IMR-90 (cell line): ENCODE data around the gene NAXE. TPM values are rescaled to one million over a fixed set of nuclear protein-coding genes. Genes with fewer than 3 reads are reported as not detected.

Experiments used
- ATAC-seq: fragments of 200-7000 bp; cut with Tn5 transposase; 2 replicates; pipeline ENCODE4 v1.9.1; 2020; ENCODE audit warnings: low read depth, mild to moderate bottlenecking, moderate library complexity
- BruUV-seq: library from RNA; stranded (reverse); fragments of 400-500 nt; replicated peaks from 2 replicates; lab custom pipeline; 2021; lab: Mats Ljungman, UMichigan
- CTCF ChIA-PET: fragments of 300-600 bp; formaldehyde crosslinking; extraction: SDS; loops from one replicate; lab custom pipeline; 2021; ENCODE audit warnings: antibody characterized with exemption; lab: Yijun Ruan, JAX
- POLR2A ChIA-PET: fragments of 300-600 bp; sonication (Branson Sonifier 250); formaldehyde crosslinking; loops from one replicate; lab custom pipeline; 2022; ENCODE audit warnings: antibody characterized with exemption; ENCODE audit not compliant: unreplicated experiment; lab: Charles Lee
- DNase-seq: peaks from one replicate; pipeline ENCODE4 v3.0.0; 2013
- H2AFZ ChIP-seq: replicated peaks from 2 replicates; pipeline ENCODE3; 2013; ENCODE audit warnings: low read length, mild to moderate bottlenecking; ENCODE audit not compliant: poor library complexity
- H2AK5ac ChIP-seq: 2 replicates; pipeline ENCODE4 v1.6.1; 2013; ENCODE audit warnings: low read depth, low read length, inconsistent platforms
- H2AK9ac ChIP-seq: replicated peaks from 2 replicates; pipeline ENCODE3; 2013; ENCODE audit warnings: mild to moderate bottlenecking, low read depth, low read length, moderate library complexity; ENCODE audit not compliant: poor library complexity
- H2BK120ac ChIP-seq: 2 replicates; pipeline ENCODE4 v1.6.1; 2013; ENCODE audit warnings: low read depth, low read length, inconsistent platforms
- H2BK15ac ChIP-seq: 3 replicates; pipeline ENCODE4 v1.6.1; 2013; ENCODE audit warnings: low read depth, low read length, inconsistent platforms
- H2BK20ac ChIP-seq: 2 replicates; pipeline ENCODE4 v1.6.1; 2013; ENCODE audit warnings: low read depth, mild to moderate bottlenecking, inconsistent platforms, low read length, moderate library complexity
- H2BK5ac ChIP-seq: 2 replicates; pipeline ENCODE4 v1.6.1; 2013; ENCODE audit warnings: mild to moderate bottlenecking, low read depth, low read length, inconsistent platforms; ENCODE audit not compliant: poor library complexity, severe bottlenecking
- H3K14ac ChIP-seq: replicated peaks from 2 replicates; pipeline ENCODE4 v1.6.1; 2013; ENCODE audit warnings: low read depth, low read length, inconsistent platforms
- H3K18ac ChIP-seq: 2 replicates; pipeline ENCODE4 v1.6.1; 2013; ENCODE audit warnings: low read depth, low read length, control low read depth
- H3K23ac ChIP-seq: 2 replicates; pipeline ENCODE4 v1.6.1; 2013; ENCODE audit warnings: low read depth, low read length, inconsistent platforms
- H3K27ac ChIP-seq: 2 replicates; pipeline ENCODE4 v1.5.1; 2013; ENCODE audit warnings: mild to moderate bottlenecking, control low read depth, low read length; ENCODE audit not compliant: insufficient read depth
- H3K27me3 ChIP-seq: 2 replicates; pipeline ENCODE4 v1.6.1; 2013; ENCODE audit warnings: low read length; ENCODE audit not compliant: control insufficient read depth, insufficient read depth
- H3K36me3 ChIP-seq: 2 replicates; pipeline ENCODE4 v1.6.1; 2013; ENCODE audit warnings: low read length, mixed read lengths; ENCODE audit not compliant: control insufficient read depth, insufficient read depth
- H3K4ac ChIP-seq: 2 replicates; pipeline ENCODE4 v1.6.1; 2013; ENCODE audit warnings: low read depth, low read length, inconsistent platforms
- H3K4me1 ChIP-seq: 2 replicates; pipeline ENCODE4 v1.6.1; 2013; ENCODE audit warnings: low read length, mixed read lengths; ENCODE audit not compliant: control insufficient read depth, insufficient read depth
- H3K4me2 ChIP-seq: 2 replicates; pipeline ENCODE4 v1.6.1; 2013; ENCODE audit warnings: low read depth, mild to moderate bottlenecking, control low read depth, low read length, moderate library complexity
- H3K4me3 ChIP-seq: 2 replicates; pipeline ENCODE4 v1.5.1; 2013; ENCODE audit warnings: low read depth, mild to moderate bottlenecking, control low read depth, low read length, moderate library complexity; ENCODE audit not compliant: insufficient read depth
- H3K56ac ChIP-seq: 2 replicates; pipeline ENCODE4 v1.6.1; 2013; ENCODE audit warnings: low read length, inconsistent platforms; ENCODE audit not compliant: insufficient read depth; ENCODE audit errors: extremely low read depth
- H3K79me1 ChIP-seq, 2 experiments: 2 replicates each; pipeline ENCODE4 v1.6.1; 2013; ENCODE audit warnings: low read length in 2 of 2, inconsistent platforms in 1 of 2, low read depth in 1 of 2
- H3K9ac ChIP-seq: 2 replicates; pipeline ENCODE4 v1.6.1; 2013; ENCODE audit warnings: low read depth, low read length, control low read depth
- H3K9me1 ChIP-seq: 2 replicates; pipeline ENCODE4 v1.6.1; 2013; ENCODE audit warnings: low read length, inconsistent platforms; ENCODE audit not compliant: insufficient read depth
- H3K9me3 ChIP-seq: 2 replicates; pipeline ENCODE4 v1.6.1; 2013; ENCODE audit warnings: low read length; ENCODE audit not compliant: control insufficient read depth, insufficient read depth
- H4K20me1 ChIP-seq: 2 replicates; pipeline ENCODE4 v1.6.1; 2013; ENCODE audit warnings: low read length, inconsistent platforms; ENCODE audit not compliant: insufficient read depth
- H4K5ac ChIP-seq: 2 replicates; pipeline ENCODE4 v1.6.1; 2013; ENCODE audit warnings: mild to moderate bottlenecking, low read depth, low read length, control low read depth
- H4K8ac ChIP-seq, 2 experiments: 2 replicates each; pipeline ENCODE4 v1.6.1; 2013; ENCODE audit warnings: low read depth in 2 of 2, low read length in 2 of 2, control low read depth in 1 of 2, inconsistent platforms in 1 of 2
- H4K91ac ChIP-seq: 2 replicates; pipeline ENCODE4 v1.6.1; 2013; ENCODE audit warnings: low read depth, low read length, inconsistent platforms; ENCODE audit not compliant: insufficient read depth
- BHLHE40 ChIP-seq: fragments of 150-350 bp; IDR thresholded peaks from 2 replicates; pipeline ENCODE4 v1.6.1; 2016; ENCODE audit warnings: mild to moderate bottlenecking, low read depth, low read length
- CEBPB ChIP-seq: IDR thresholded peaks from 2 replicates; pipeline ENCODE4 v1.6.1; 2012; ENCODE audit warnings: low read depth, low read length, improper control_type of control experiment
- CTCF ChIP-seq: conservative IDR thresholded peaks from 2 replicates; pipeline ENCODE4 v1.5.1; 2012; ENCODE audit warnings: mild to moderate bottlenecking, low read depth, low read length, improper control_type of control experiment
- MAZ ChIP-seq: IDR thresholded peaks from 2 replicates; pipeline ENCODE4 v1.6.1; 2012; ENCODE audit warnings: low read depth, mild to moderate bottlenecking, low read length, improper control_type of control experiment, moderate library complexity, borderline replicate concordance
- RAD21 ChIP-seq: IDR thresholded peaks from 2 replicates; pipeline ENCODE4 v1.6.1; 2012; ENCODE audit warnings: low read length, improper control_type of control experiment
- SMC3 ChIP-seq: fragments of 150-350 bp; IDR thresholded peaks from 2 replicates; pipeline ENCODE4 v1.6.1; 2016; ENCODE audit warnings: low read depth, mild to moderate bottlenecking, antibody characterized with exemption, low read length, moderate library complexity
- WGBS, 2 experiments: methylation state at CpG; one replicate each; pipeline versions ENCODE4 v1.1.5 to v1.1.7; 2013; ENCODE audit warnings: missing lambda C conversion rate in 2 of 2; ENCODE audit not compliant: insufficient read length in 1 of 2; ENCODE audit errors: extremely low coverage in 2 of 2; 5-methylcytosine and 5-hydroxymethylcytosine counted together
- dilution Hi-C: fragments of 300-500 bp; cut with HindIII; formaldehyde crosslinking; loops from one replicate; pipeline ENCODE4 v1.14.3; 2018; ENCODE audit warnings: low sequenced_read_pairs; ENCODE audit not compliant: unreplicated experiment
- in situ Hi-C: fragments of 300-500 bp; cut with MboI; formaldehyde crosslinking; loops from 3 replicates; pipeline ENCODE4 v1.14.3; 2019; ENCODE audit warnings: low sequenced_read_pairs, inconsistent platforms, mixed read lengths
- intact Hi-C: fragments of 100-400 bp; cut with micrococcal nuclease; formaldehyde crosslinking; loops from 2 replicates; pipeline ENCODE4 v1.10.0; 2022
- polyA plus RNA-seq, 3 experiments: library from polyadenylated mRNA; depleted of rRNA; stranded (reverse); fragments of >200 nt; gene quantifications; 2 replicates each; pipeline ENCODE4 v1.2.3, GENCODE V29; 2012; ENCODE audit warnings: low replicate concordance in 1 of 3
- total RNA-seq: library from RNA; depleted of rRNA; stranded (reverse); fragments of >200 nt; gene quantifications from 2 replicates; pipeline ENCODE4 v1.2.3, GENCODE V29; 2012

The NAXE gene
- total and polyA plus RNA-seq, 2 of the 4 experiments (the other 2 are of a cell fraction) = 61.0 to 74.2 TPM

- Histone ChIP-seq H3K36me3 (no peaks in the 10 kb centered on the region), H3K4ac (no peak overlapping the region), H2BK20ac (no peak overlapping the region), H3K18ac (no peak overlapping the region), H3K56ac (no peak overlapping the region), H4K8ac (no peak overlapping the region), H4K20me1 (peaks cover 7% of the 10 kb centered on the region), H2AFZ (peak overlapping the region; percentile 65), H2AK9ac (no peak overlapping the region), H4K5ac (no peak overlapping the region), H2BK15ac (no peak overlapping the region), H3K4me1 (peaks cover 4% of the 10 kb centered on the region), H2AK5ac (no peak overlapping the region), H3K4me2 (no peak overlapping the region; the same call in 1 of the 2 replicates), H3K79me1 (no peaks in the 10 kb centered on the region), H2BK120ac (no peak overlapping the region), H3K9ac (no peak overlapping the region), H3K27ac (no peak overlapping the region), H4K91ac (no peak overlapping the region), H3K4me3 (no peak overlapping the region), H3K14ac (no peak overlapping the region), H3K23ac (peak overlapping the region; percentile 33; the same call in 1 of the 2 replicates), H2BK5ac (no peak overlapping the region), H3K27me3 (peaks cover 54% of the 10 kb centered on the region), H3K9me1 (no peaks in the 10 kb centered on the region), H3K9me3 (no peaks in the 10 kb centered on the region)
- dilution Hi-C loops (no loop called here), in situ Hi-C loops (no loop called here), intact Hi-C loops (loop anchor here (1.0 kb wide), 1 partner anchor 53 kb away; no protein-coding TSS in a partner anchor)
- CTCF ChIA-PET = interaction anchor here (0.7 to 1.9 kb wide), 2 partner anchors 17 to 32 kb away, joined by 3 to 14 read pairs; no protein-coding TSS in a partner anchor
- BruUV-seq = no TSS peak
- DNase-seq = peak; percentile 28
- 0% methylated on average over 9 of the region's 45 CpGs; no CpG with 5 or more reads in 1 of the 2 experiments for WGBS, 2 experiments
- POLR2A ChIA-PET = no interaction called here
- TF ChIP-seq CEBPB (no peak), MAZ (no peak), SMC3 (peak; percentile 50; the same call in 1 of the 2 replicates), BHLHE40 (no peak), CTCF (peak; percentile 68), RAD21 (peak; percentile 65)
- ATAC-seq = peak; percentile 71
These were observed 34.0 kb downstream of the NAXE start for GRCh38 chr1:156625436-156626078.
